IPS DF 6.9 (cell line): ENCODE results near the gene HINFP.

Experiments
- DNase-seq: peaks from one replicate; pipeline ENCODE4 v3.0.0-alpha.2; 2013; ENCODE audit warnings: low read depth, low spot score
- H3K27ac ChIP-seq: one replicate; pipeline ENCODE4 v1.5.1; 2013; ENCODE audit warnings: low read length, control low read depth
- H3K27me3 ChIP-seq: 2 replicates; pipeline ENCODE4 v1.6.1; 2013; ENCODE audit warnings: mild to moderate bottlenecking, low read length; ENCODE audit not compliant: control insufficient read depth, insufficient read depth
- H3K36me3 ChIP-seq: 2 replicates; pipeline ENCODE4 v1.6.1; 2013; ENCODE audit warnings: low read length; ENCODE audit not compliant: control insufficient read depth, insufficient read depth
- H3K4me1 ChIP-seq: 2 replicates; pipeline ENCODE4 v1.6.1; 2013; ENCODE audit warnings: low read length; ENCODE audit not compliant: control insufficient read depth, insufficient read depth
- H3K4me3 ChIP-seq: 2 replicates; pipeline ENCODE4 v1.5.1; 2013; ENCODE audit warnings: mild to moderate bottlenecking, low read length
- H3K9me3 ChIP-seq: 2 replicates; pipeline ENCODE4 v1.6.1; 2013; ENCODE audit warnings: low read length, inconsistent platforms; ENCODE audit not compliant: control insufficient read depth, insufficient read depth
- WGBS: extraction: QIAGEN DNeasy Blood & Tissue Kit; methylation state at CpG from one replicate; pipeline ENCODE4 v1.1.7; 2013; ENCODE audit warnings: mixed read lengths, missing lambda C conversion rate; ENCODE audit not compliant: insufficient read length, insufficient coverage; 5-methylcytosine and 5-hydroxymethylcytosine counted together

Gene HINFP

GRCh38 chr11:119110439-119110838 lies 10.9 kb upstream of the HINFP start:
- Histone ChIP-seq H3K36me3 (no peaks in the 10 kb centered on the region; the same call in 1 of the 2 replicates), H3K9me3 (no peaks in the 10 kb centered on the region), H3K4me1 (0 out of 2 replicates have a peak, but pooled peaks cover 6% of the 10 kb centered on the region), H3K27ac (no peak overlapping the region), H3K4me3 (no peak overlapping the region), H3K27me3 (peaks cover 4% of the 10 kb centered on the region; the same call in 1 of the 2 replicates)
- no peak for DNase-seq
- no CpG with 5 or more reads among the region's 10 CpGs for WGBS

- no peak for DNase-seq
- no peak overlapping the region for H3K27ac ChIP-seq
- H3K27me3 ChIP-seq = peaks cover 4% of the 10 kb centered on the region; the same call in 1 of the 2 replicates
- no peaks in the 10 kb centered on the region; the same call in 1 of the 2 replicates for H3K36me3 ChIP-seq
- no peak overlapping the region for H3K4me3 ChIP-seq
- no peaks in the 10 kb centered on the region for H3K9me3 ChIP-seq
- H3K4me1 ChIP-seq = 0 out of 2 replicates have a peak, but pooled peaks cover 4% of the 10 kb centered on the region
- WGBS = no CpG with 5 or more reads among the region's 11 CpGs
Measured at GRCh38 chr11:119111361-119111925, 9.9 kb upstream of the HINFP start.

GRCh38 chr11:119112314-119113020 lies 8.9 kb upstream of the HINFP start:
- H3K4me1 ChIP-seq = 0 out of 2 replicates have a peak, but pooled peaks cover 3% of the 10 kb centered on the region

GRCh38 chr11:119113716-119114115 lies 7.7 kb upstream of the HINFP start:
- no peaks in the 10 kb centered on the region for H3K4me1 ChIP-seq
- H3K4me3 ChIP-seq = no peak overlapping the region
- no peaks in the 10 kb centered on the region for H3K9me3 ChIP-seq
- DNase-seq = no peak
- no peak overlapping the region for H3K27ac ChIP-seq
- H3K36me3 ChIP-seq = no peaks in the 10 kb centered on the region; the same call in 1 of the 2 replicates
- no CpG with 5 or more reads among the region's 9 CpGs for WGBS
- no peaks in the 10 kb centered on the region for H3K27me3 ChIP-seq

More at GRCh38 chr11:119112314-119113020, 8.9 kb upstream of the HINFP start:
- Histone ChIP-seq H3K27me3 (peaks cover 4% of the 10 kb centered on the region; the same call in 1 of the 2 replicates), H3K36me3 (no peaks in the 10 kb centered on the region; the same call in 1 of the 2 replicates), H3K9me3 (no peaks in the 10 kb centered on the region), H3K4me3 (no peak overlapping the region), H3K27ac (no peak overlapping the region)
- DNase-seq = no peak
- no CpG with 5 or more reads among the region's 12 CpGs for WGBS

GRCh38 chr11:119114351-119114750 lies 7.0 kb upstream of the HINFP start:
- no peaks in the 10 kb centered on the region; the same call in 1 of the 2 replicates for H3K36me3 ChIP-seq
- no CpG with 5 or more reads among the region's 5 CpGs for WGBS

GRCh38 chr11:119115484-119116234 lies 5.7 kb upstream of the HINFP start:
- H3K36me3 ChIP-seq = no peaks in the 10 kb centered on the region; the same call in 1 of the 2 replicates
- no peaks in the 10 kb centered on the region for H3K9me3 ChIP-seq
- H3K4me1 ChIP-seq = no peaks in the 10 kb centered on the region
- H3K4me3 ChIP-seq = no peak overlapping the region
- no CpG with 5 or more reads among the region's 24 CpGs for WGBS
- H3K27ac ChIP-seq = no peak overlapping the region
- H3K27me3 ChIP-seq = no peaks in the 10 kb centered on the region
- no peak for DNase-seq

More at GRCh38 chr11:119114351-119114750, 7.0 kb upstream of the HINFP start:
- H3K27me3 ChIP-seq = no peaks in the 10 kb centered on the region
- no peaks in the 10 kb centered on the region for H3K9me3 ChIP-seq
- no peak overlapping the region for H3K4me3 ChIP-seq
- no peaks in the 10 kb centered on the region for H3K4me1 ChIP-seq
- H3K27ac ChIP-seq = no peak overlapping the region
- no peak for DNase-seq

GRCh38 chr11:119116235-119116594 lies 5.2 kb upstream of the HINFP start:
- no peaks in the 10 kb centered on the region for H3K4me1 ChIP-seq
- no peaks in the 10 kb centered on the region for H3K9me3 ChIP-seq
- H3K27ac ChIP-seq = no peak overlapping the region
- H3K36me3 ChIP-seq = no peaks in the 10 kb centered on the region; the same call in 1 of the 2 replicates
- H3K4me3 ChIP-seq = no peak overlapping the region
- no peaks in the 10 kb centered on the region for H3K27me3 ChIP-seq
- no CpG with 5 or more reads among the region's 10 CpGs for WGBS
- DNase-seq = no peak

GRCh38 chr11:119116601-119117000 lies 4.8 kb upstream of the HINFP start:
- no peaks in the 10 kb centered on the region for H3K9me3 ChIP-seq
- H3K36me3 ChIP-seq = no peaks in the 10 kb centered on the region

GRCh38 chr11:119117004-119117706 lies 4.2 kb upstream of the HINFP start:
- no peaks in the 10 kb centered on the region for H3K36me3 ChIP-seq
- no peaks in the 10 kb centered on the region for H3K27me3 ChIP-seq
- no peak overlapping the region for H3K4me3 ChIP-seq
- WGBS = no CpG with 5 or more reads among the region's 3 CpGs
- H3K9me3 ChIP-seq = no peaks in the 10 kb centered on the region
- H3K4me1 ChIP-seq = no peaks in the 10 kb centered on the region
- no peak overlapping the region for H3K27ac ChIP-seq
- DNase-seq = no peak

More at GRCh38 chr11:119116601-119117000, 4.8 kb upstream of the HINFP start:
- H3K4me1 ChIP-seq = no peaks in the 10 kb centered on the region
- DNase-seq = no peak
- no CpG with 5 or more reads among the region's 5 CpGs for WGBS
- no peak overlapping the region for H3K4me3 ChIP-seq
- H3K27ac ChIP-seq = no peak overlapping the region
- H3K27me3 ChIP-seq = no peaks in the 10 kb centered on the region

- no peak for DNase-seq
- Histone ChIP-seq H3K9me3 (no peaks in the 10 kb centered on the region), H3K27me3 (no peaks in the 10 kb centered on the region), H3K36me3 (no peaks in the 10 kb centered on the region), H3K4me3 (no peak overlapping the region), H3K27ac (no peak overlapping the region), H3K4me1 (no peaks in the 10 kb centered on the region)
- no CpG with 5 or more reads among the region's 5 CpGs for WGBS
Measured at GRCh38 chr11:119118227-119118626, 3.2 kb upstream of the HINFP start.
